Parathyroid adenoma (tissue), 2 donors: ENCODE results near the gene PCSK5.

Experiments used
- H2AFZ ChIP-seq: fragments of 300-600 bp; sonication (generic); one replicate; pipeline ENCODE4 v1.7.0; 2017; ENCODE audit warnings: antibody characterized with exemption, mild to moderate bottlenecking
- H3K27ac ChIP-seq: fragments of 300-600 bp; sonication (generic); one replicate; pipeline ENCODE4 v1.7.0; 2017
- H3K27me3 ChIP-seq: fragments of 300-600 bp; sonication (generic); one replicate; pipeline ENCODE4 v1.7.0; 2017; ENCODE audit warnings: low read length; ENCODE audit not compliant: control insufficient read depth, insufficient read depth
- H3K36me3 ChIP-seq: fragments of 300-600 bp; sonication (generic); one replicate; pipeline ENCODE4 v1.7.0; 2017; ENCODE audit warnings: low read length; ENCODE audit not compliant: control insufficient read depth, insufficient read depth
- H3K4me1 ChIP-seq: fragments of 300-600 bp; sonication (generic); one replicate; pipeline ENCODE4 v1.7.0; 2017; ENCODE audit warnings: control low read depth
- H3K4me2 ChIP-seq: fragments of 300-600 bp; sonication (generic); one replicate; pipeline ENCODE4 v1.7.0; 2017; ENCODE audit warnings: low read length
- H3K4me3 ChIP-seq: fragments of 300-600 bp; sonication (generic); one replicate; pipeline ENCODE4 v1.7.0; 2017; ENCODE audit warnings: low read depth, low read length
- H3K79me2 ChIP-seq: fragments of 300-600 bp; sonication (generic); one replicate; pipeline ENCODE4 v1.7.0; 2017; ENCODE audit warnings: control low read depth
- H3K9ac ChIP-seq: fragments of 300-600 bp; sonication (generic); one replicate; pipeline ENCODE4 v1.7.0; 2017; ENCODE audit warnings: mild to moderate bottlenecking
- H3K9me3 ChIP-seq: fragments of 300-600 bp; sonication (generic); one replicate; pipeline ENCODE4 v1.7.0; 2017; ENCODE audit warnings: low read length; ENCODE audit not compliant: control insufficient read depth
- TF ChIP-seq, protein P1 (sequence below): fragments of 300-600 bp; sonication (generic); IDR thresholded peaks from one replicate; pipeline ENCODE4 v1.7.0; 2017; ENCODE audit warnings: antibody characterized with exemption, mild to moderate bottlenecking
- donor health status: primary hyperparathyroidism.

The PCSK5 gene

GRCh38 chr9:76221423-76221822, 330.9 kb downstream of the PCSK5 start:
- H3K27ac ChIP-seq, result no peak overlapping the region

GRCh38 chr9:76223749-76224340, 333.4 kb downstream of the PCSK5 start:
- peak overlapping the region; percentile 46 for H2AFZ ChIP-seq
- peak overlapping the region; percentile 74 for H3K27ac ChIP-seq
- peak overlapping the region; percentile 52 for H3K4me2 ChIP-seq
- peaks cover 8% of the 10 kb centered on the region for H3K4me1 ChIP-seq
- TF ChIP-seq, protein P1, sequence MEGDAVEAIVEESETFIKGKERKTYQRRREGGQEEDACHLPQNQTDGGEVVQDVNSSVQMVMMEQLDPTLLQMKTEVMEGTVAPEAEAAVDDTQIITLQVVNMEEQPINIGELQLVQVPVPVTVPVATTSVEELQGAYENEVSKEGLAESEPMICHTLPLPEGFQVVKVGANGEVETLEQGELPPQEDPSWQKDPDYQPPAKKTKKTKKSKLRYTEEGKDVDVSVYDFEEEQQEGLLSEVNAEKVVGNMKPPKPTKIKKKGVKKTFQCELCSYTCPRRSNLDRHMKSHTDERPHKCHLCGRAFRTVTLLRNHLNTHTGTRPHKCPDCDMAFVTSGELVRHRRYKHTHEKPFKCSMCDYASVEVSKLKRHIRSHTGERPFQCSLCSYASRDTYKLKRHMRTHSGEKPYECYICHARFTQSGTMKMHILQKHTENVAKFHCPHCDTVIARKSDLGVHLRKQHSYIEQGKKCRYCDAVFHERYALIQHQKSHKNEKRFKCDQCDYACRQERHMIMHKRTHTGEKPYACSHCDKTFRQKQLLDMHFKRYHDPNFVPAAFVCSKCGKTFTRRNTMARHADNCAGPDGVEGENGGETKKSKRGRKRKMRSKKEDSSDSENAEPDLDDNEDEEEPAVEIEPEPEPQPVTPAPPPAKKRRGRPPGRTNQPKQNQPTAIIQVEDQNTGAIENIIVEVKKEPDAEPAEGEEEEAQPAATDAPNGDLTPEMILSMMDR, result no peak
- H3K27me3 ChIP-seq, result no peaks in the 10 kb centered on the region
- no peak overlapping the region for H3K9ac ChIP-seq
- H3K9me3 ChIP-seq, result no peaks in the 10 kb centered on the region
- no peaks in the 10 kb centered on the region for H3K36me3 ChIP-seq
- peak overlapping the region; percentile 36 for H3K4me3 ChIP-seq
- no peaks in the 10 kb centered on the region for H3K79me2 ChIP-seq

More at GRCh38 chr9:76221423-76221822, 330.9 kb downstream of the PCSK5 start:
- H3K27me3 ChIP-seq, result no peaks in the 10 kb centered on the region
- no peak overlapping the region for H3K4me3 ChIP-seq
- H3K9me3 ChIP-seq, result no peaks in the 10 kb centered on the region
- no peaks in the 10 kb centered on the region for H3K36me3 ChIP-seq
- peak overlapping the region; percentile 15 for H3K4me2 ChIP-seq
- no peaks in the 10 kb centered on the region for H3K79me2 ChIP-seq
- TF ChIP-seq, protein P1, result no peak
- no peak overlapping the region for H3K9ac ChIP-seq
- peaks cover 8% of the 10 kb centered on the region for H3K4me1 ChIP-seq
- no peak overlapping the region for H2AFZ ChIP-seq

GRCh38 chr9:76227156-76227555, 336.7 kb downstream of the PCSK5 start:
- Histone ChIP-seq H3K79me2 (no peaks in the 10 kb centered on the region), H3K27ac (no peak overlapping the region), H3K36me3 (no peaks in the 10 kb centered on the region), H3K27me3 (no peaks in the 10 kb centered on the region), H3K4me2 (no peak overlapping the region), H3K4me1 (peaks cover 8% of the 10 kb centered on the region), H3K9ac (no peak overlapping the region), H3K9me3 (no peaks in the 10 kb centered on the region), H3K4me3 (no peak overlapping the region), H2AFZ (no peak overlapping the region)
- TF ChIP-seq, protein P1, result no peak

- Histone ChIP-seq H3K4me1 (no peaks in the 10 kb centered on the region), H3K9ac (no peak overlapping the region), H2AFZ (no peak overlapping the region), H3K4me3 (no peak overlapping the region), H3K4me2 (no peak overlapping the region), H3K27ac (no peak overlapping the region), H3K27me3 (no peaks in the 10 kb centered on the region), H3K36me3 (no peaks in the 10 kb centered on the region), H3K79me2 (no peaks in the 10 kb centered on the region), H3K9me3 (no peaks in the 10 kb centered on the region)
- TF ChIP-seq, protein P1, result no peak
Observed at GRCh38 chr9:76231001-76231400, 340.5 kb downstream of the PCSK5 start.

DNA sequence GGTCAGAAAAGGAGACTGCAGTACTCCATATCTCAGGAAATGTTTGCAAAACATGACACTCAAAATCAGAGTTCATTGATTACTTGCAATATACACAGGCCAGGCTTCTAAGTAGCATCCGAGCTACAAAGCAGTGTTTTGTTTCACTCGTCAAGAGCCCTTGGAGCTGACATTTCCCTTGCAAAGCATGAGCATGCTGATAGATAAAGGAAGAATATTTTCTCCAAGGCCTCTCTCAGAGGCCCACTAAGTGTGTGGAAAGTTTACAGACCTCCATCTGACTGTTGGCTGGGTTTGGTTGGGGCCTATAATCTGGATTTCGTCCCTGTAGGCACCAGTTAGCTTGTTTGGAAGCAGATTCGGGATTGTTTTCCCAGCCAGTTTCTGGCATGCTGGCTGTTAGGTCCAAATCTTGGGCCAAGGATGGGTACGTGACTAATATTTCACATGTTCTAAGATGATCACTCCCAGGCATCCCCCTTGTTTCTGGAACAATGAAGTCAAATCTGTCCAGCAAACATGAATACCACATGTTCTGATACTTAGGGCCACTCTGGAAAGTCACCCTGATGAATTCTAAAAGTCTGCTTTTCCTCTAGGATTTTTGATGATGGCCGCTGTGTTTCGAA, 342.5 kb downstream of the PCSK5 start:
- H3K4me2 ChIP-seq, result no peak overlapping the region
- no peaks in the 10 kb centered on the region for H3K36me3 ChIP-seq
- no peak overlapping the region for H3K27ac ChIP-seq
- no peak overlapping the region for H2AFZ ChIP-seq
- no peaks in the 10 kb centered on the region for H3K9me3 ChIP-seq
- no peak overlapping the region for H3K9ac ChIP-seq
- H3K4me1 ChIP-seq, result no peaks in the 10 kb centered on the region
- H3K4me3 ChIP-seq, result no peak overlapping the region
- H3K27me3 ChIP-seq, result no peaks in the 10 kb centered on the region
- no peaks in the 10 kb centered on the region for H3K79me2 ChIP-seq
- TF ChIP-seq, protein P1, result no peak
